AG20443 (cell line): ENCODE data around the gene PPM1G.
A peak's percentile ranks its signal among the peaks of the same experiment; 100 is the strongest.

Experiments
- DNase-seq: peaks from one replicate; pipeline ENCODE4 v3.0.0; 2012; ENCODE audit warnings: low spot score, mixed read lengths

Gene PPM1G

GRCh38 chr2:27412419-27413152 lies 3.2 kb upstream of the PPM1G start:
- no peak for DNase-seq

GRCh38 chr2:27408601-27409320 lies 630 bp downstream of the PPM1G start:
- peak; percentile 51 for DNase-seq

GRCh38 chr2:27407798-27408491 lies 1.4 kb downstream of the PPM1G start:
- DNase-seq = peak; percentile 37

GRCh38 chr2:27400348-27401135 lies 8.8 kb downstream of the PPM1G start:
- no peak for DNase-seq

- DNase-seq = no peak
Observed at GRCh38 chr2:27398962-27399361, 10.4 kb downstream of the PPM1G start.

GRCh38 chr2:27393225-27393624 lies 16.2 kb downstream of the PPM1G start:
- no peak for DNase-seq

- DNase-seq = no peak
Observed at GRCh38 chr2:27390822-27391679, 18.3 kb downstream of the PPM1G start.

- DNase-seq = no peak
Observed at GRCh38 chr2:27381577-27382181, 27.7 kb downstream of the PPM1G start.

- peak; percentile 97 for DNase-seq
Observed at GRCh38 chr2:27380626-27381545, 28.5 kb downstream of the PPM1G start, which contains the start of gene ZNF513. Gene ZNF513, minus strand, starts transcription at chr2:27380734. Its CDS starts 208 bp downstream, at chr2:27380526.

GRCh38 chr2:27379836-27380625 lies 29.4 kb downstream of the PPM1G start:
- no peak for DNase-seq

GRCh38 chr2:27379383-27379835 lies 30.0 kb downstream of the PPM1G start:
- DNase-seq = no peak

- DNase-seq = no peak
Observed at GRCh38 chr2:27378809-27379290, 30.5 kb downstream of the PPM1G start.

GRCh38 chr2:27378096-27378808 lies 31.1 kb downstream of the PPM1G start:
- DNase-seq = no peak

- DNase-seq = no peak
Observed at GRCh38 chr2:27377618-27378095, 31.7 kb downstream of the PPM1G start.

GRCh38 chr2:27376866-27377617 lies 32.3 kb downstream of the PPM1G start:
- DNase-seq = no peak

- DNase-seq = no peak
Observed at GRCh38 chr2:27376151-27376865, 33.1 kb downstream of the PPM1G start.
